Measurements from ENCODE around the gene RPP30. TPM values are rescaled to one million over a fixed set of nuclear protein-coding genes. Genes with fewer than 3 reads are reported as not detected.
"Not testable (repeated sequence)": the region's sequence is repeated elsewhere in the genome, so short reads cannot be mapped to it uniquely, and the experiment has no call there.

RPP30 gene
- total RNA-seq, 1 donor from 2014 or later = 55.2 TPM

GRCh38 chr10:90939116-90939515 lies 67.3 kb downstream of the RPP30 start:
- intact Hi-C loops (cut with micrococcal nuclease) = no loop called here

GRCh38 chr10:90939648-90940047 lies 67.9 kb downstream of the RPP30 start:
- intact Hi-C loops (cut with micrococcal nuclease) = no loop called here

GRCh38 chr10:90942980-90943379 lies 71.2 kb downstream of the RPP30 start:
- intact Hi-C loops (cut with micrococcal nuclease) = not testable (repeated sequence)

GRCh38 chr10:90944749-90945148 lies 73.0 kb downstream of the RPP30 start:
- intact Hi-C loops (cut with micrococcal nuclease) = no loop called here

GRCh38 chr10:90945491-90946070 lies 73.8 kb downstream of the RPP30 start:
- intact Hi-C loops (cut with micrococcal nuclease) = no loop called here

GRCh38 chr10:90947030-90947960 lies 75.5 kb downstream of the RPP30 start:
- intact Hi-C loops (cut with micrococcal nuclease) = no loop called here

Other genes with a start within 250 kb of the RPP30 start
- 0.05 TPM in 1 of 2 replicates, not detected in the other for gene HTR7, start 13.9 kb upstream of the RPP30 start, total RNA-seq
- not detected in 2 replicates for gene ANKRD1, start 49.1 kb downstream of the RPP30 start, total RNA-seq